Activated B cell treated with CpG ODN at 0.5 μM for 24 hours (primary cell): ENCODE measurements around the gene OR10H1. TPM values are rescaled to one million over a fixed set of nuclear protein-coding genes. Genes with fewer than 3 reads are reported as not detected.
"Not testable (repeated sequence)": the region's sequence is repeated elsewhere in the genome, so short reads cannot be mapped to it uniquely, and the experiment has no call there.

ENCODE experiments used
- ATAC-seq: fragments of 200-7000 bp; cut with Tn5 transposase; one replicate; pipeline ENCODE4 v1.10.0; 2021; ENCODE audit warnings: low read depth, mild to moderate bottlenecking, moderate library complexity
- CTCF ChIA-PET: fragments of 350-600 bp; sonication (Branson Sonifier 250); formaldehyde crosslinking; loops from one replicate; lab custom pipeline; 2021; ENCODE audit warnings: antibody characterized with exemption; lab: Charles Lee
- POLR2A ChIA-PET: fragments of 350-600 bp; sonication (Branson Sonifier 250); formaldehyde crosslinking; loops from one replicate; lab custom pipeline; 2021; ENCODE audit warnings: antibody characterized with exemption; lab: Charles Lee
- DNase-seq: peaks from one replicate; pipeline ENCODE4 v3.0.0; 2022
- H3K27ac Mint-ChIP-seq: one replicate; pipeline ENCODE4 v1.8.0; 2020; ENCODE audit warnings: mixed read lengths
- H3K27me3 Mint-ChIP-seq: one replicate; pipeline ENCODE4 v1.8.0; 2021; ENCODE audit warnings: mixed read lengths
- H3K36me3 Mint-ChIP-seq: one replicate; pipeline ENCODE4 v1.8.0; 2021; ENCODE audit warnings: low read depth, mixed read lengths
- H3K4me1 Mint-ChIP-seq: one replicate; pipeline ENCODE4 v1.8.0; 2021; ENCODE audit warnings: mixed read lengths
- H3K4me3 Mint-ChIP-seq: one replicate; pipeline ENCODE4 v1.8.0; 2020; ENCODE audit warnings: mild to moderate bottlenecking, mixed read lengths
- H3K9me3 Mint-ChIP-seq: one replicate; pipeline ENCODE4 v1.8.0; 2020; ENCODE audit warnings: mixed read lengths
- CTCF ChIP-seq: fragments of 200-600 bp; IDR thresholded peaks from one replicate; pipeline ENCODE4 v1.8.0; 2022; ENCODE audit warnings: antibody characterized with exemption, mild to moderate bottlenecking
- intact Hi-C: fragments of 100-400 bp; cut with micrococcal nuclease; formaldehyde crosslinking; loops from one replicate; pipeline ENCODE4 v1.15.1; 2024
- total RNA-seq: library from RNA; stranded (reverse); gene quantifications from 2 replicates; pipeline ENCODE4 v1.2.3, GENCODE V29; 2022

OR10H1 gene
- total RNA-seq, 1 donor from 2014 or later: not detected

- intact Hi-C loops: no loop called here
- Mint-ChIP-seq H3K27ac (no peak overlapping the region), H3K36me3 (no peaks in the 10 kb centered on the region), H3K4me1 (no peaks in the 10 kb centered on the region), H3K27me3 (peaks cover 21% of the 10 kb centered on the region), H3K9me3 (no peaks in the 10 kb centered on the region), H3K4me3 (no peak overlapping the region)
- POLR2A ChIA-PET: no interaction called here
- DNase-seq (no peak), ATAC-seq (no peak)
- CTCF ChIA-PET: no interaction called here
- TF ChIP-seq CTCF: no peak
Observed at GRCh38 chr19:15829306-15829698, 13.8 kb upstream of the OR10H1 start.

- H3K4me3 Mint-ChIP-seq, H3K9me3 Mint-ChIP-seq, H3K27ac Mint-ChIP-seq, intact Hi-C loops, DNase-seq, ATAC-seq, CTCF ChIA-PET, H3K4me1 Mint-ChIP-seq, H3K36me3 Mint-ChIP-seq: not testable (repeated sequence)
- H3K27me3 Mint-ChIP-seq: peaks cover 21% of the 10 kb centered on the region
- POLR2A ChIA-PET: interaction anchor here (1.7 kb wide), 1 partner anchor 8 kb away, joined by 6 read pairs; no protein-coding TSS in a partner anchor
Observed at GRCh38 chr19:15828611-15829305, 13.3 kb upstream of the OR10H1 start.

- H3K4me3 Mint-ChIP-seq: no peak overlapping the region
- H3K27me3 Mint-ChIP-seq: peaks cover 21% of the 10 kb centered on the region
- H3K4me1 Mint-ChIP-seq: no peaks in the 10 kb centered on the region
Observed at GRCh38 chr19:15828121-15828610, 12.7 kb upstream of the OR10H1 start.

GRCh38 chr19:15825753-15826152, 10.3 kb upstream of the OR10H1 start:
- no peak overlapping the region for H3K4me3 Mint-ChIP-seq
- POLR2A ChIA-PET: no interaction called here

More at GRCh38 chr19:15828121-15828610, 12.7 kb upstream of the OR10H1 start:
- ATAC-seq (no peak), DNase-seq (no peak)
- intact Hi-C loops: no loop called here
- Mint-ChIP-seq H3K27ac (no peak overlapping the region), H3K36me3 (no peaks in the 10 kb centered on the region), H3K9me3 (no peaks in the 10 kb centered on the region)
- no peak for TF ChIP-seq CTCF
- POLR2A ChIA-PET: interaction anchor here (1.7 kb wide), 1 partner anchor 8 kb away, joined by 6 read pairs; no protein-coding TSS in a partner anchor
- CTCF ChIA-PET: no interaction called here

GRCh38 chr19:15820646-15821045, 5.2 kb upstream of the OR10H1 start:
- no peak for TF ChIP-seq CTCF
- DNase-seq (no peak), ATAC-seq (no peak)
- Mint-ChIP-seq H3K36me3 (no peaks in the 10 kb centered on the region), H3K9me3 (no peaks in the 10 kb centered on the region), H3K4me3 (no peak overlapping the region), H3K27ac (no peak overlapping the region), H3K27me3 (peaks cover 9% of the 10 kb centered on the region), H3K4me1 (no peaks in the 10 kb centered on the region)
- intact Hi-C loops: no loop called here
- ChIA-PET POLR2A (interaction anchor here (1.1 kb wide), 1 partner anchor 16 kb away, joined by 3 read pairs; no protein-coding TSS in a partner anchor), CTCF (no interaction called here)

More at GRCh38 chr19:15825753-15826152, 10.3 kb upstream of the OR10H1 start:
- ATAC-seq: no peak
- DNase-seq: no peak
- Mint-ChIP-seq H3K4me1 (no peaks in the 10 kb centered on the region), H3K27me3 (peaks cover 19% of the 10 kb centered on the region), H3K27ac (no peak overlapping the region), H3K36me3 (no peaks in the 10 kb centered on the region), H3K9me3 (no peaks in the 10 kb centered on the region)
- CTCF ChIA-PET: no interaction called here
- intact Hi-C loops: no loop called here
- no peak for TF ChIP-seq CTCF
